ENCODE results near the gene HSF5. TPM values are rescaled to one million over a fixed set of nuclear protein-coding genes. Genes with fewer than 3 reads are reported as not detected.

Gene HSF5
- total and polyA plus RNA-seq, 2 donors (not counting 3 experiments of a cell fraction or from before 2014, with no cell fraction given) = 0.03 TPM; not detected in 1

GRCh38 chr17:58410714-58411407, 77.3 kb downstream of the HSF5 start:
- H3K4me2 ChIP-seq (ENCODE audit: insufficient read depth, low read length) = no peak overlapping the region
- ChIA-PET CTCF (no interaction called here), POLR2A (no interaction called here)
- H3K27ac ChIP-seq (ENCODE audit: insufficient read depth, low read depth, low read length) = no peak overlapping the region
- no peaks in the 10 kb centered on the region for H3K9me3 ChIP-seq (replicated peaks; ENCODE audit: control insufficient read depth, insufficient read depth, low read length)
- H3K9ac ChIP-seq (replicated peaks; ENCODE audit: extremely low read depth, insufficient read depth, low read length) = no peak overlapping the region
- BruUV-seq (replicated peaks) = no TSS peak
- intact Hi-C loops (cut with micrococcal nuclease) (no loop called here), dilution Hi-C loops (cut with MboI; ENCODE audit: extremely low pct_ligation_motif_present, low sequenced_read_pairs) (no loop called here)
- DNase-seq (ENCODE audit: low read depth, low spot score) (no peak), FAIRE-seq (no peak)
- H3K4me3 ChIP-seq (replicated peaks in 1 of 3; ENCODE audit: insufficient read depth in 1 of 3, low read depth in 1 of 3, low read length in 3 of 3) = no peak overlapping the region
- TF ChIP-seq CTCF (IDR thresholded peaks at IDR 0.05; ENCODE audit: extremely low read depth in 1 of 2, insufficient read depth in 1 of 2, low read depth in 1 of 2, low read length in 2 of 2) (no peak), JUN (IDR thresholded peaks at IDR 0.05; ENCODE audit: borderline replicate concordance, insufficient read depth, insufficient read length, low read depth) (no peak), EZH2 (IDR thresholded peaks at IDR 0.05; ENCODE audit: borderline replicate concordance, low read depth, low read length, severe bottlenecking) (no peak), MAX (IDR thresholded peaks at IDR 0.05; ENCODE audit: insufficient read depth, insufficient read length) (no peak), MYC (IDR thresholded peaks at IDR 0.05; ENCODE audit: low read depth, low read length) (no peak), GATA2 (IDR thresholded peaks at IDR 0.05; ENCODE audit: insufficient read depth, insufficient read length, low read depth, low read length) (no peak), POLR2AphosphoS5 (IDR thresholded peaks at IDR 0.05; ENCODE audit: insufficient read depth, low read depth, low read length) (no peak), POLR2A (IDR thresholded peaks at IDR 0.05; ENCODE audit: low read depth, low read length) (no peak), FOS (IDR thresholded peaks at IDR 0.05; ENCODE audit: borderline replicate concordance, insufficient read depth, low read length) (no peak)
- H3K79me2 ChIP-seq (ENCODE audit: control insufficient read depth, insufficient read depth, low read length) = no peaks in the 10 kb centered on the region
- H3K36me3 ChIP-seq (ENCODE audit: control insufficient read depth in 2 of 2, extremely low read depth in 1 of 2, insufficient read depth in 2 of 2, low read length in 2 of 2) = no peaks in the 10 kb centered on the region
- H4K20me1 ChIP-seq (replicated peaks; ENCODE audit: control insufficient read depth, extremely low read depth, insufficient read depth, low read length) = no peaks in the 10 kb centered on the region
- H3K4me1 ChIP-seq (ENCODE audit: control insufficient read depth, extremely low read depth, insufficient read depth, low read length) = no peaks in the 10 kb centered on the region
- peaks cover 3 to 36% of the 10 kb centered on the region in 2 experiments for H3K27me3 ChIP-seq (ENCODE audit: control insufficient read depth in 2 of 2, insufficient read depth in 2 of 2, low read length in 2 of 2)
- H3K9me1 ChIP-seq (replicated peaks; ENCODE audit: control insufficient read depth, extremely low read depth, insufficient read depth, low read length) = no peaks in the 10 kb centered on the region
- no peak overlapping the region for H2AFZ ChIP-seq (ENCODE audit: low read depth, low read length)
